ENCODE measurements around the gene KIAA0930.

The KIAA0930 gene

GRCh38 chr22:45226503-45227186 is 14.0 kb downstream of the KIAA0930 start:
- TF ChIP-seq CTCF (IDR thresholded peaks at IDR 0.05) (no peak), ZFX (IDR thresholded peaks at IDR 0.05; ENCODE audit: borderline replicate concordance) (no peak)
- no peak overlapping the region for H3K27ac ChIP-seq

GRCh38 chr22:45225732-45226502 is 14.8 kb downstream of the KIAA0930 start:
- H3K27ac ChIP-seq = no peak overlapping the region
- TF ChIP-seq CTCF (IDR thresholded peaks at IDR 0.05) (no peak), ZFX (IDR thresholded peaks at IDR 0.05; ENCODE audit: borderline replicate concordance) (no peak)

GRCh38 chr22:45224988-45225731 is 15.5 kb downstream of the KIAA0930 start:
- no peak for TF ChIP-seq ZFX (IDR thresholded peaks at IDR 0.05; ENCODE audit: borderline replicate concordance)
- no peak for TF ChIP-seq CTCF (IDR thresholded peaks at IDR 0.05)
- H3K27ac ChIP-seq = no peak overlapping the region

- TF ChIP-seq ZFX (IDR thresholded peaks at IDR 0.05; ENCODE audit: borderline replicate concordance) (no peak), CTCF (IDR thresholded peaks at IDR 0.05) (no peak)
- H3K27ac ChIP-seq = no peak overlapping the region
These were observed 16.4 kb downstream of the KIAA0930 start for GRCh38 chr22:45224331-45224730.

GRCh38 chr22:45223304-45224117 is 17.2 kb downstream of the KIAA0930 start:
- TF ChIP-seq ZFX (IDR thresholded peaks at IDR 0.05; ENCODE audit: borderline replicate concordance) (no peak), CTCF (IDR thresholded peaks at IDR 0.05) (no peak)
- H3K27ac ChIP-seq = no peak overlapping the region

- TF ChIP-seq CTCF (IDR thresholded peaks at IDR 0.05) (no peak), ZFX (IDR thresholded peaks at IDR 0.05; ENCODE audit: borderline replicate concordance) (no peak)
- H3K27ac ChIP-seq = no peak overlapping the region
These were observed 19.5 kb downstream of the KIAA0930 start for GRCh38 chr22:45221201-45221600.
